ENCODE measurements around the gene KRTAP10-8. TPM values are rescaled to one million over a fixed set of nuclear protein-coding genes. Genes with fewer than 3 reads are reported as not detected.

KRTAP10-8 gene
- total and polyA plus RNA-seq, 2 donors from 2014 or later = not detected

DNA sequence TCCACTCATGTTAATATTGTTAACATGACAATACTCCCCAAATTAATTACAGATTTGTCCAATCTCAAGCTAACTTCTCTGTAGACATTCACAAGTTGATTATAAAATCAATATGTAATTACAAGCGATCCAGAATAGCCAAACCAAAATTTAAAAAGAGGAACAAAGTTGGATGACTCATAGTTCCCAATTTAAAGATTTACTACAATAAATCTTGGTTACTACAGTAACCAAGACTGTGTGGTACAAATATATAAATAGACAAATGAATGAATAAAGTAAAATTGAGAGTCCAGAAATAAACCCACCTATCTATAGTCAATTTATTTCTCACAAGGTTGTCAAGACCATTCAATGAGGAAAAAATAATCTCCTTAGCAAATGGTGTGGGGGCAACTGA lies 45.5 kb upstream of the KRTAP10-8 start:
- FAIRE-seq (no peak), DNase-seq (no peak)
- no peaks in the 10 kb centered on the region for H3K9me3 ChIP-seq (ENCODE audit: control insufficient read depth in 2 of 3, insufficient read depth in 1 of 3, low read length in 3 of 3)
- no peaks in the 10 kb centered on the region for H3K36me3 ChIP-seq (ENCODE audit: control insufficient read depth in 2 of 3, insufficient read depth in 3 of 3, low read length in 3 of 3)
- no peaks in the 10 kb centered on the region for H3K27me3 ChIP-seq (ENCODE audit: control insufficient read depth, insufficient read depth, low read length)
- TF ChIP-seq, protein P1, sequence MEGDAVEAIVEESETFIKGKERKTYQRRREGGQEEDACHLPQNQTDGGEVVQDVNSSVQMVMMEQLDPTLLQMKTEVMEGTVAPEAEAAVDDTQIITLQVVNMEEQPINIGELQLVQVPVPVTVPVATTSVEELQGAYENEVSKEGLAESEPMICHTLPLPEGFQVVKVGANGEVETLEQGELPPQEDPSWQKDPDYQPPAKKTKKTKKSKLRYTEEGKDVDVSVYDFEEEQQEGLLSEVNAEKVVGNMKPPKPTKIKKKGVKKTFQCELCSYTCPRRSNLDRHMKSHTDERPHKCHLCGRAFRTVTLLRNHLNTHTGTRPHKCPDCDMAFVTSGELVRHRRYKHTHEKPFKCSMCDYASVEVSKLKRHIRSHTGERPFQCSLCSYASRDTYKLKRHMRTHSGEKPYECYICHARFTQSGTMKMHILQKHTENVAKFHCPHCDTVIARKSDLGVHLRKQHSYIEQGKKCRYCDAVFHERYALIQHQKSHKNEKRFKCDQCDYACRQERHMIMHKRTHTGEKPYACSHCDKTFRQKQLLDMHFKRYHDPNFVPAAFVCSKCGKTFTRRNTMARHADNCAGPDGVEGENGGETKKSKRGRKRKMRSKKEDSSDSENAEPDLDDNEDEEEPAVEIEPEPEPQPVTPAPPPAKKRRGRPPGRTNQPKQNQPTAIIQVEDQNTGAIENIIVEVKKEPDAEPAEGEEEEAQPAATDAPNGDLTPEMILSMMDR (IDR thresholded peaks at IDR 0.05; ENCODE audit: borderline replicate concordance, extremely low read depth, insufficient read depth) = no peak
- H3K9ac ChIP-seq (ENCODE audit: low read length in 3 of 3) = no peak overlapping the region
- no peaks in the 10 kb centered on the region for H3K4me1 ChIP-seq (ENCODE audit: control insufficient read depth in 2 of 3, insufficient read depth in 2 of 3, low read depth in 1 of 3, low read length in 3 of 3)
- intact Hi-C loops (cut with DNase I) = no loop called here
- H3K27ac ChIP-seq (ENCODE audit: low read depth in 2 of 2, low read length in 2 of 2) = no peak overlapping the region
- no peak overlapping the region for H3K4me3 ChIP-seq (ENCODE audit: low read length in 3 of 3)

DNA sequence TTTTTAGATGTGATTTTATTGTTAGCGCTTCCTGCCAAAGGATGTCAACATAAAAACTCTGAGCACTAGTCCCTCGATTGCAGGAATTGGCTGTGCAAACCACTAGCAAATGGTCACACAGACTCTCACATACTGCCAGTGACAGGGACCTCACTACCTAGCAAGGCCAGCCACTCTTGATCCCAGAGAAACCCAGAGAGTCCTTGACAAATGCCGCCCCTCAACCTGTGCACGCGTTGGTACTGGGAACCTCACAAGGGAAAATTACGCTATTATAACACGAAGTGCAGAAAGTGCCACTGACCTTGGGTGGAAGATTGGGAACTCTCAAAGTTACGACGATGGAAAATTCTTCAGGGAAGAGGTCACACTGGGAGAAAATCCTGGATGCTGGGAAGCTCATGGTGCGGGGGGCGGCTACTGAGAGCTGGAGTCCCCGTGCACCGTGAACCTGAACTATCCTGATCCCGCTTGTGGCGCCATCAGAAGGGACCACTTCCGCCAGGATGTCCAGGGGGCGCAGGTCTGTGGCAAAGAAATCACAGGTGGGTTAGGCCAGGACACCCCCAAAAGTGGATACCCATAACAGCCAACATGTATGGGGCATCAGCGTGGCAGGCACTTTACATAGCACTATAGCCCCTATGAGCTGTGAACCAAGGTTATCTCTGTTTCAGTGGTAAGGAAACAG lies 44.3 kb upstream of the KRTAP10-8 start:
- H3K4me1 ChIP-seq (ENCODE audit: control insufficient read depth in 2 of 3, insufficient read depth in 2 of 3, low read depth in 1 of 3, low read length in 3 of 3) = no peaks in the 10 kb centered on the region
- no peaks in the 10 kb centered on the region for H3K9me3 ChIP-seq (ENCODE audit: control insufficient read depth in 2 of 3, insufficient read depth in 1 of 3, low read length in 3 of 3)
- TF ChIP-seq, protein P1 (IDR thresholded peaks at IDR 0.05; ENCODE audit: borderline replicate concordance, extremely low read depth, insufficient read depth) = no peak
- DNase-seq (peak in 1 of 5 donors; percentile 23), FAIRE-seq (no peak)
- intact Hi-C loops (cut with DNase I) = no loop called here
- no peak overlapping the region for H3K27ac ChIP-seq (ENCODE audit: low read depth in 2 of 2, low read length in 2 of 2)
- no peaks in the 10 kb centered on the region for H3K27me3 ChIP-seq (ENCODE audit: control insufficient read depth, insufficient read depth, low read length)
- H3K36me3 ChIP-seq (ENCODE audit: control insufficient read depth in 2 of 3, insufficient read depth in 3 of 3, low read length in 3 of 3) = no peaks in the 10 kb centered on the region
- H3K9ac ChIP-seq (ENCODE audit: low read length in 3 of 3) = no peak overlapping the region
- no peak overlapping the region for H3K4me3 ChIP-seq (ENCODE audit: low read length in 3 of 3)

DNA sequence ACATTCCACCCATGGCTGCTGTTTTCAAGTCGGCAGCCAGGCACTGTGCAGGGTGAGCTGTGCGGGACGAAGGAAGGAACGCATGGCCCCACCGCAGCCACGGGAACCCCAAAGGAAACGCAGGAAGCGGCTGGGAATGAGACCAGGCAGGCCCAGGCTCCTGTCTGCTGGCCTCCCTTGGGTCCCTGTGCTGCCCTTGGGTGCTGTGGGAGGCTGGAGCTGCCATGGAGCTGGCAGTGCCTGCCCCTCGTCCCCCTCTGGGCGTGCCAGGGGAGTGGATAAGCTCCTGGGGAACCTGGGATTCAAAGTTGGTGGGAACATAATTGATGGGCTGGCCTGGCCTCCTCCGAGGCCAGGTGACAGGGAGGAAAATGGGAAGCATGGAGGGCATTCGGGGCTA lies 43.6 kb upstream of the KRTAP10-8 start:
- Histone ChIP-seq H3K36me3 (ENCODE audit: control insufficient read depth in 2 of 3, insufficient read depth in 3 of 3, low read length in 3 of 3) (no peaks in the 10 kb centered on the region), H3K9me3 (ENCODE audit: control insufficient read depth in 2 of 3, insufficient read depth in 1 of 3, low read length in 3 of 3) (no peaks in the 10 kb centered on the region), H3K27ac (ENCODE audit: low read depth in 2 of 2, low read length in 2 of 2) (no peak overlapping the region), H3K27me3 (ENCODE audit: control insufficient read depth, insufficient read depth, low read length) (no peaks in the 10 kb centered on the region), H3K9ac (ENCODE audit: low read length in 3 of 3) (no peak overlapping the region), H3K4me1 (ENCODE audit: control insufficient read depth in 2 of 3, insufficient read depth in 2 of 3, low read depth in 1 of 3, low read length in 3 of 3) (no peaks in the 10 kb centered on the region), H3K4me3 (ENCODE audit: low read length in 3 of 3) (no peak overlapping the region)
- TF ChIP-seq, protein P1 (IDR thresholded peaks at IDR 0.05; ENCODE audit: borderline replicate concordance, extremely low read depth, insufficient read depth) = no peak
- intact Hi-C loops (cut with DNase I) = no loop called here
- FAIRE-seq (no peak), DNase-seq (peak in 1 of 5 donors; percentile 60)

Measured in kidney (tissue), 14 donors.